Suprapubic skin (tissue), 4 donors: ENCODE results near the gene TNS1.

Experiments used
- CTCF ChIP-seq, 2 donors: fragments of 200-600 bp in 1 of 2; fragments of 450-650 bp in 1 of 2; sonication (generic) in 1 of 2; IDR thresholded peaks; one replicate each; pipeline ENCODE4 v1.5.1; 2016 to 2019; ENCODE audit warnings: antibody characterized with exemption in 2 of 2, mild to moderate bottlenecking in 1 of 2, moderate library complexity in 1 of 2
- EP300 ChIP-seq: sonication (generic); formaldehyde crosslinking; IDR thresholded peaks from one replicate; pipeline ENCODE4 v1.6.1; 2017; ENCODE audit warnings: antibody characterized with exemption
- POLR2A ChIP-seq, 2 donors: fragments of 450-650 bp; IDR thresholded peaks; one replicate each; pipeline ENCODE4 v1.6.1; 2017; ENCODE audit warnings: antibody characterized with exemption in 2 of 2, mild to moderate bottlenecking in 2 of 2, moderate library complexity in 2 of 2
- POLR2AphosphoS5 ChIP-seq, 3 donors: sonication (generic); formaldehyde crosslinking; IDR thresholded peaks; one replicate each; pipeline ENCODE4 v1.6.1; 2017; ENCODE audit warnings: antibody characterized with exemption in 3 of 3

- TF ChIP-seq POLR2A (IDR thresholded peaks at IDR 0.05) (no peak), CTCF (IDR thresholded peaks at IDR 0.05) (no peak), EP300 (no peak), POLR2AphosphoS5 (IDR thresholded peaks at IDR 0.05) (no peak)
Measured at GRCh38 chr2:217947383-217948350, 55.1 kb downstream of the TNS1 start.
